ENCODE data around the gene KRT6C.

The KRT6C gene

GRCh38 chr12:52419656-52420055 is 53.9 kb downstream of the KRT6C start (continued):
- TF ChIP-seq, protein P1, sequence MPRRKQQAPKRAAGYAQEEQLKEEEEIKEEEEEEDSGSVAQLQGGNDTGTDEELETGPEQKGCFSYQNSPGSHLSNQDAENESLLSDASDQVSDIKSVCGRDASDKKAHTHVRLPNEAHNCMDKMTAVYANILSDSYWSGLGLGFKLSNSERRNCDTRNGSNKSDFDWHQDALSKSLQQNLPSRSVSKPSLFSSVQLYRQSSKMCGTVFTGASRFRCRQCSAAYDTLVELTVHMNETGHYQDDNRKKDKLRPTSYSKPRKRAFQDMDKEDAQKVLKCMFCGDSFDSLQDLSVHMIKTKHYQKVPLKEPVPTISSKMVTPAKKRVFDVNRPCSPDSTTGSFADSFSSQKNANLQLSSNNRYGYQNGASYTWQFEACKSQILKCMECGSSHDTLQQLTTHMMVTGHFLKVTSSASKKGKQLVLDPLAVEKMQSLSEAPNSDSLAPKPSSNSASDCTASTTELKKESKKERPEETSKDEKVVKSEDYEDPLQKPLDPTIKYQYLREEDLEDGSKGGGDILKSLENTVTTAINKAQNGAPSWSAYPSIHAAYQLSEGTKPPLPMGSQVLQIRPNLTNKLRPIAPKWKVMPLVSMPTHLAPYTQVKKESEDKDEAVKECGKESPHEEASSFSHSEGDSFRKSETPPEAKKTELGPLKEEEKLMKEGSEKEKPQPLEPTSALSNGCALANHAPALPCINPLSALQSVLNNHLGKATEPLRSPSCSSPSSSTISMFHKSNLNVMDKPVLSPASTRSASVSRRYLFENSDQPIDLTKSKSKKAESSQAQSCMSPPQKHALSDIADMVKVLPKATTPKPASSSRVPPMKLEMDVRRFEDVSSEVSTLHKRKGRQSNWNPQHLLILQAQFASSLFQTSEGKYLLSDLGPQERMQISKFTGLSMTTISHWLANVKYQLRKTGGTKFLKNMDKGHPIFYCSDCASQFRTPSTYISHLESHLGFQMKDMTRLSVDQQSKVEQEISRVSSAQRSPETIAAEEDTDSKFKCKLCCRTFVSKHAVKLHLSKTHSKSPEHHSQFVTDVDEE (CRISPR knock-in tag; IDR thresholded peaks at IDR 0.05), result no peak

DNA sequence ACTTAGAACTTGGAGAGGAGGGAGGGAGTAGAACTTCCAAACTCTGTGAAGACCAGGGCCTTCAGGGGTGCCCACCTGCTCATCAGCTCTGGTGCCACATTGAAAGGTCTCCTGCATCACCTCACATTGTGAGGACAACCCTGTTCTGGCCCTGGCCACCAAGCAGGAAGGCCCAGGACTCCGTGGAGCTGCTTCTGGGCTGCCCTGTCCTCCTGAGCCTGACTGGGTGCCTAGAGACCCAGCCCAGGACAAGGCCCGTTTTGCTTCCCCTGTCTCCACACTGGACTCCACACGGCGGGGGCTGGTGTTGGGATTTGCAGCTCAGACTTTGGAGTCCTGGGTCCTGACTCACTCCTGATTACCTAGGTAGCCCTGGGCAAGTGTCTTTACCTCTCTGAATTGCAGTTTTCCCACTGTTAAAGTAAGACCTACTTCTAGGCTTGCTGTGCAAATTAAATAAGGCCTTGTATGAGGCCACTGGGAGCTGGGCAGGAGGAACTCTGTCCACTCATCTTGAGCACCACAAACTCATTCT is 55.0 kb downstream of the KRT6C start:
- TF ChIP-seq, protein P2, sequence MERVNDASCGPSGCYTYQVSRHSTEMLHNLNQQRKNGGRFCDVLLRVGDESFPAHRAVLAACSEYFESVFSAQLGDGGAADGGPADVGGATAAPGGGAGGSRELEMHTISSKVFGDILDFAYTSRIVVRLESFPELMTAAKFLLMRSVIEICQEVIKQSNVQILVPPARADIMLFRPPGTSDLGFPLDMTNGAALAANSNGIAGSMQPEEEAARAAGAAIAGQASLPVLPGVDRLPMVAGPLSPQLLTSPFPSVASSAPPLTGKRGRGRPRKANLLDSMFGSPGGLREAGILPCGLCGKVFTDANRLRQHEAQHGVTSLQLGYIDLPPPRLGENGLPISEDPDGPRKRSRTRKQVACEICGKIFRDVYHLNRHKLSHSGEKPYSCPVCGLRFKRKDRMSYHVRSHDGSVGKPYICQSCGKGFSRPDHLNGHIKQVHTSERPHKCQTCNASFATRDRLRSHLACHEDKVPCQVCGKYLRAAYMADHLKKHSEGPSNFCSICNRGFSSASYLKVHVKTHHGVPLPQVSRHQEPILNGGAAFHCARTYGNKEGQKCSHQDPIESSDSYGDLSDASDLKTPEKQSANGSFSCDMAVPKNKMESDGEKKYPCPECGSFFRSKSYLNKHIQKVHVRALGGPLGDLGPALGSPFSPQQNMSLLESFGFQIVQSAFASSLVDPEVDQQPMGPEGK (CRISPR knock-in tag; IDR thresholded peaks at IDR 0.05; ENCODE audit: borderline replicate concordance), result no peak
- TF ChIP-seq ARNTL (CRISPR knock-in tag; IDR thresholded peaks at IDR 0.05; ENCODE audit: borderline replicate concordance, low read depth) (no peak), GLIS3 (CRISPR knock-in tag; IDR thresholded peaks at IDR 0.05) (no peak), POU6F1 (CRISPR knock-in tag; IDR thresholded peaks at IDR 0.05; ENCODE audit: borderline replicate concordance, low read depth) (no peak)

More for the DNA sequence above, 55.0 kb downstream of the KRT6C start:
- no peak for ATAC-seq
